HUES64 (cell line): ENCODE measurements around the gene MBD3L2.
"Not testable (repeated sequence)": the region's sequence is repeated elsewhere in the genome, so short reads cannot be mapped to it uniquely, and the experiment has no call there.

Experiments used
- H3K27ac ChIP-seq: 2 replicates; pipeline ENCODE4 v1.7.0; 2013; ENCODE audit warnings: low read depth, low read length, inconsistent platforms
- H3K27me3 ChIP-seq: 2 replicates; pipeline ENCODE4 v1.6.1; 2013; ENCODE audit warnings: mild to moderate bottlenecking, low read length; ENCODE audit not compliant: insufficient read depth
- H3K36me3 ChIP-seq: 2 replicates; pipeline ENCODE4 v1.6.1; 2013; ENCODE audit warnings: mild to moderate bottlenecking, low read length; ENCODE audit not compliant: insufficient read depth
- H3K4me1 ChIP-seq: 2 replicates; pipeline ENCODE4 v1.6.1; 2013; ENCODE audit warnings: mild to moderate bottlenecking, low read length, moderate library complexity; ENCODE audit not compliant: insufficient read depth
- H3K4me3 ChIP-seq: 2 replicates; pipeline ENCODE4 v1.5.1; 2013; ENCODE audit warnings: mild to moderate bottlenecking, low read length, moderate library complexity
- H3K9ac ChIP-seq: 2 replicates; pipeline ENCODE4 v1.6.1; 2013; ENCODE audit warnings: mild to moderate bottlenecking, low read depth, low read length
- H3K9me3 ChIP-seq: 2 replicates; pipeline ENCODE4 v1.6.1; 2013; ENCODE audit warnings: low read depth, low read length; ENCODE audit not compliant: insufficient read depth
- WGBS: fragments of 150-250, 120-280 bp; methylation state at CpG from one replicate; pipeline ENCODE4 v1.1.7; 2013; ENCODE audit warnings: missing lambda C conversion rate; 5-methylcytosine and 5-hydroxymethylcytosine counted together

Gene MBD3L2

GRCh38 chr19:7028790-7029189, 20.3 kb upstream of the MBD3L2 start:
- not testable (repeated sequence) for H3K4me3 ChIP-seq, H3K36me3 ChIP-seq, H3K9ac ChIP-seq, H3K9me3 ChIP-seq, H3K27me3 ChIP-seq, H3K27ac ChIP-seq, H3K4me1 ChIP-seq
- no CpG with 5 or more reads among the region's 1 CpG for WGBS

GRCh38 chr19:7030278-7030677, 18.8 kb upstream of the MBD3L2 start, which contains the start of gene MBD3L5:
TSS of gene MBD3L5 (plus strand) at chr19:7030578. CDS start at chr19:7030612, 34 bp downstream.
- not testable (repeated sequence) for H3K9ac ChIP-seq, H3K4me3 ChIP-seq, H3K36me3 ChIP-seq, H3K27me3 ChIP-seq, H3K4me1 ChIP-seq, H3K27ac ChIP-seq, H3K9me3 ChIP-seq
- WGBS = no CpG with 5 or more reads among the region's 9 CpGs

GRCh38 chr19:7040079-7040478, 9.0 kb upstream of the MBD3L2 start, which contains the start of gene MBD3L4:
TSS of gene MBD3L4 (minus strand) at chr19:7040179. CDS start at chr19:7040144, 35 bp downstream.
- H3K9me3 ChIP-seq, H3K9ac ChIP-seq, H3K36me3 ChIP-seq, H3K27ac ChIP-seq, H3K4me3 ChIP-seq, H3K4me1 ChIP-seq, H3K27me3 ChIP-seq: not testable (repeated sequence)
- WGBS = no CpG with 5 or more reads among the region's 9 CpGs

GRCh38 chr19:7041563-7041962, 7.6 kb upstream of the MBD3L2 start:
- not testable (repeated sequence) for H3K9me3 ChIP-seq, H3K4me3 ChIP-seq, H3K9ac ChIP-seq, H3K27me3 ChIP-seq, H3K4me1 ChIP-seq, H3K36me3 ChIP-seq, H3K27ac ChIP-seq
- WGBS = no CpG with 5 or more reads among the region's 2 CpGs

GRCh38 chr19:7051421-7051820, 2.3 kb downstream of the MBD3L2 start:
- not testable (repeated sequence) for H3K4me3 ChIP-seq, H3K27me3 ChIP-seq, H3K27ac ChIP-seq, H3K36me3 ChIP-seq, H3K9ac ChIP-seq, H3K9me3 ChIP-seq, H3K4me1 ChIP-seq
- WGBS = no CpG with 5 or more reads among the region's 5 CpGs

GRCh38 chr19:7052896-7053295, 3.8 kb downstream of the MBD3L2 start:
- H3K4me1 ChIP-seq, H3K4me3 ChIP-seq, H3K9ac ChIP-seq, H3K27me3 ChIP-seq, H3K36me3 ChIP-seq, H3K27ac ChIP-seq, H3K9me3 ChIP-seq: not testable (repeated sequence)
- WGBS = 93% methylated on average over 4 of the region's 7 CpGs

GRCh38 chr19:7054635-7055368, 5.7 kb downstream of the MBD3L2 start:
- not testable (repeated sequence) for H3K27ac ChIP-seq, H3K9me3 ChIP-seq, H3K4me3 ChIP-seq, H3K27me3 ChIP-seq, H3K4me1 ChIP-seq, H3K36me3 ChIP-seq, H3K9ac ChIP-seq
- WGBS = 94% methylated on average over 5 of the region's 14 CpGs

- 94% methylated on average over 9 of the region's 14 CpGs for WGBS
- not testable (repeated sequence) for H3K27ac ChIP-seq, H3K36me3 ChIP-seq, H3K27me3 ChIP-seq, H3K4me1 ChIP-seq, H3K9ac ChIP-seq, H3K9me3 ChIP-seq, H3K4me3 ChIP-seq
Measured at GRCh38 chr19:7055679-7056078, 6.6 kb downstream of the MBD3L2 start.

GRCh38 chr19:7056371-7056770, 7.2 kb downstream of the MBD3L2 start:
- H3K36me3 ChIP-seq, H3K4me3 ChIP-seq, H3K27ac ChIP-seq, H3K4me1 ChIP-seq, H3K27me3 ChIP-seq, H3K9me3 ChIP-seq, H3K9ac ChIP-seq: not testable (repeated sequence)
- WGBS = 92% methylated on average over 7 of the region's 16 CpGs

- H3K9me3 ChIP-seq, H3K9ac ChIP-seq, H3K4me1 ChIP-seq, H3K27me3 ChIP-seq, H3K27ac ChIP-seq, H3K36me3 ChIP-seq, H3K4me3 ChIP-seq: not testable (repeated sequence)
- WGBS = no CpG with 5 or more reads among the region's 8 CpGs
Measured at GRCh38 chr19:7058576-7058975, 9.5 kb downstream of the MBD3L2 start, which contains the start of gene MBD3L3. TSS of gene MBD3L3 (minus strand) at chr19:7058676. CDS start at chr19:7058605, 71 bp downstream.

- peaks cover 12% of the 10 kb centered on the region for H3K9me3 ChIP-seq
- not testable (repeated sequence) for H3K4me1 ChIP-seq, H3K36me3 ChIP-seq, H3K4me3 ChIP-seq, H3K9ac ChIP-seq, H3K27ac ChIP-seq, H3K27me3 ChIP-seq
- WGBS = 100% methylated on average over 1 of the region's 2 CpGs
Measured at GRCh38 chr19:7059977-7060376, 10.9 kb downstream of the MBD3L2 start.

GRCh38 chr19:7063339-7063738, 14.2 kb downstream of the MBD3L2 start:
- no peaks in the 10 kb centered on the region for H3K27me3 ChIP-seq
- WGBS = 79% methylated on average over 4 of the region's 4 CpGs
- H3K36me3 ChIP-seq = no peaks in the 10 kb centered on the region
- no peak overlapping the region for H3K27ac ChIP-seq
- H3K4me3 ChIP-seq = no peak overlapping the region
- H3K9me3 ChIP-seq = peaks cover 29% of the 10 kb centered on the region
- H3K4me1 ChIP-seq = no peaks in the 10 kb centered on the region
- no peak overlapping the region for H3K9ac ChIP-seq
